A549 (cell line): Measurements from ENCODE around the gene POLR3B. TPM values are rescaled to one million over a fixed set of nuclear protein-coding genes. Genes with fewer than 3 reads are reported as not detected.
A peak's percentile ranks its signal among the peaks of the same experiment; 100 is the strongest.

ENCODE experiments used
- ATAC-seq, 2 experiments: fragments of 200-7000 bp in 1 of 2; fragments of >200 bp in 1 of 2; cut with Nextera tagmentation in 1 of 2; cut with Tn5 transposase in 1 of 2; 3 replicates each; pipeline versions ENCODE4 v1.8.0 to v1.9.1; 2018 to 2020; ENCODE audit warnings: mild to moderate bottlenecking in 1 of 2, moderate library complexity in 1 of 2
- CTCF ChIA-PET: fragments of 300-600 bp; sonication (Branson Sonifier 250); formaldehyde crosslinking; extraction: SDS; loops from one replicate; lab custom pipeline; 2021; ENCODE audit warnings: antibody characterized with exemption, inconsistent platforms; lab: Yijun Ruan, JAX
- POLR2A ChIA-PET: fragments of 350-600 bp; formaldehyde crosslinking; extraction: SDS; loops from one replicate; lab custom pipeline; 2021; ENCODE audit warnings: antibody characterized with exemption, inconsistent platforms; lab: Yijun Ruan, JAX
- DNase-seq, 2 experiments: peaks; one replicate each; pipeline versions ENCODE4 v3.0.0 to v3.0.0-alpha.2; 2011 to 2016; ENCODE audit warnings: low read depth in 1 of 2, low spot score in 1 of 2
- FAIRE-seq: peaks from 2 replicates; lab custom pipeline; 2011; peaks lifted over from hg19 to GRCh38; lab: Jason Lieb, UNC
- H3K27ac ChIP-seq, 2 experiments: fragments of >200 bp; sonication (Bioruptor Twin); formaldehyde crosslinking; 3 replicates each; pipeline ENCODE4 v1.5.1; 2016 to 2017
- H3K4me1 ChIP-seq: fragments of >200 bp; sonication (Bioruptor Twin); formaldehyde crosslinking; 3 replicates; pipeline ENCODE4 v1.6.1; 2016
- H3K4me2 ChIP-seq: fragments of >200 bp; sonication (Bioruptor Twin); formaldehyde crosslinking; 3 replicates; pipeline ENCODE4 v1.6.1; 2016
- H3K4me3 ChIP-seq: fragments of >200 bp; sonication (Bioruptor Twin); formaldehyde crosslinking; 3 replicates; pipeline ENCODE4 v1.5.1; 2016
- H3K9me3 ChIP-seq: fragments of >200 bp; sonication (Bioruptor Twin); formaldehyde crosslinking; 3 replicates; pipeline ENCODE4 v1.6.1; 2016
- CBX8 ChIP-seq: fragments of 200-600 bp; sonication (generic); IDR thresholded peaks from 2 replicates; pipeline ENCODE4 v1.6.1; 2016
- CEBPB ChIP-seq, 2 experiments: fragments of >200 bp in 1 of 2; sonication (Bioruptor Twin) in 1 of 2; formaldehyde crosslinking in 1 of 2; IDR thresholded peaks; 2 replicates each; pipeline ENCODE4 v1.6.1; 2012 to 2016
- CHD4 ChIP-seq: fragments of 200-600 bp; sonication (generic); IDR thresholded peaks from 2 replicates; pipeline ENCODE4 v1.6.1; 2016; ENCODE audit warnings: antibody characterized with exemption, mild to moderate bottlenecking, borderline replicate concordance
- EHF ChIP-seq: fragments of 250-450 bp; sonication (Bioruptor Pico); IDR thresholded peaks from 2 replicates; pipeline ENCODE4 v1.5.0; 2020; ENCODE audit warnings: mild to moderate bottlenecking
- FOSL2 ChIP-seq, 2 experiments: fragments of 450-650 bp in 1 of 2; fragments of >200 bp in 1 of 2; sonication (Bioruptor Twin) in 1 of 2; formaldehyde crosslinking; IDR thresholded peaks; 2 replicates each; pipeline versions ENCODE4 v1.5.0 to v1.6.1; 2016 to 2020; ENCODE audit warnings: mild to moderate bottlenecking in 1 of 2, moderate library complexity in 1 of 2
- FOXS1 ChIP-seq: fragments of 250-450 bp; sonication (Bioruptor Pico); IDR thresholded peaks from 2 replicates; pipeline ENCODE4 v1.5.0; 2020; ENCODE audit warnings: mild to moderate bottlenecking, moderate library complexity
- JUNB ChIP-seq: fragments of >200 bp; sonication (Bioruptor Twin); formaldehyde crosslinking; IDR thresholded peaks from 2 replicates; pipeline ENCODE4 v1.6.1; 2016
- MAFK ChIP-seq: fragments of 450-650 bp; IDR thresholded peaks from 2 replicates; pipeline ENCODE4 v1.6.1; 2014; ENCODE audit not compliant: partially characterized antibody
- MAZ ChIP-seq: fragments of 150-350 bp; IDR thresholded peaks from 2 replicates; pipeline ENCODE4 v1.6.1; 2014; ENCODE audit warnings: antibody characterized with exemption, low read depth, low read length, borderline replicate concordance
- NFE2L2 ChIP-seq: fragments of 150-350 bp; conservative IDR thresholded peaks from 2 replicates; pipeline ENCODE4 v1.6.1; 2014; ENCODE audit warnings: low read length
- NPAS2 ChIP-seq: fragments of 250-450 bp; sonication (Bioruptor Pico); IDR thresholded peaks from 2 replicates; pipeline ENCODE4 v1.8.0; 2022; ENCODE audit warnings: mild to moderate bottlenecking, moderate library complexity, borderline replicate concordance
- POLR2A ChIP-seq: IDR thresholded peaks from 2 replicates; pipeline ENCODE4 v1.6.1; 2012; ENCODE audit warnings: mild to moderate bottlenecking, low read length
- RAD21 ChIP-seq, 2 experiments: fragments of >200 bp in 1 of 2; sonication (Bioruptor Twin) in 1 of 2; formaldehyde crosslinking in 1 of 2; IDR thresholded peaks in 1 of 2; conservative IDR thresholded peaks in 1 of 2; 2 replicates in 1 of 2; 3 replicates in 1 of 2; pipeline ENCODE4 v1.6.1; 2012 to 2018; ENCODE audit warnings: inconsistent platforms in 1 of 2
- RFX5 ChIP-seq: fragments of 450-650 bp; IDR thresholded peaks from 2 replicates; pipeline ENCODE4 v1.7.1; 2014; ENCODE audit warnings: antibody characterized with exemption, mild to moderate bottlenecking, moderate library complexity
- RNF2 ChIP-seq: fragments of 200-600 bp; sonication (generic); IDR thresholded peaks from 2 replicates; pipeline ENCODE4 v1.6.1; 2016; ENCODE audit warnings: low read depth, mild to moderate bottlenecking, antibody characterized with exemption, moderate library complexity, borderline replicate concordance
- TFCP2L1 ChIP-seq: fragments of 250-450 bp; sonication (Bioruptor Pico); IDR thresholded peaks from 2 replicates; pipeline ENCODE4 v1.5.0; 2021; ENCODE audit warnings: mild to moderate bottlenecking
- ZC3H11A ChIP-seq: fragments of 450-650 bp; IDR thresholded peaks from 2 replicates; pipeline ENCODE4 v1.6.1; 2014; ENCODE audit warnings: antibody characterized with exemption, mild to moderate bottlenecking
- ZFP36 ChIP-seq: fragments of 450-650 bp; IDR thresholded peaks from 2 replicates; pipeline ENCODE4 v1.6.1; 2014; ENCODE audit warnings: borderline replicate concordance; ENCODE audit not compliant: partially characterized antibody
- ZNF302 ChIP-seq: fragments of 250-450 bp; sonication (Bioruptor Pico); IDR thresholded peaks from 2 replicates; pipeline ENCODE4 v1.9.0; 2021; ENCODE audit warnings: inconsistent platforms, mild to moderate bottlenecking, moderate library complexity
- WGBS: methylation state at CpG from one replicate; pipeline ENCODE4 v1.1.6; 2017; ENCODE audit errors: missing lambda C conversion rate; 5-methylcytosine and 5-hydroxymethylcytosine counted together
- polyA plus RNA-seq, 4 experiments: library from polyadenylated mRNA; depleted of rRNA in 3 of 4; stranded (reverse); fragments of >200 nt; fragmentation: RNase III in 1 of 4; extraction: RNeasy Plus Mini Kit Qiagen cat#74134 plus additional on column Dnase treatment in 1 of 4; gene quantifications; 2 replicates in 3 of 4; 3 replicates in 1 of 4; pipeline ENCODE4 v1.2.3, GENCODE V29; 2011 to 2017
- TF ChIP-seq, protein P1 (sequence below): fragments of 150-350 bp; IDR thresholded peaks from 2 replicates; pipeline ENCODE4 v1.6.1; 2014; ENCODE audit warnings: low read depth, mild to moderate bottlenecking, low read length
- TF ChIP-seq, protein P2 (sequence below): IDR thresholded peaks from 2 replicates; pipeline ENCODE4 v1.6.1; 2012

Gene POLR3B
- polyA plus RNA-seq, 2 of the 4 experiments (the other 2 are of a cell fraction), result 5.4 to 10.7 TPM

DNA sequence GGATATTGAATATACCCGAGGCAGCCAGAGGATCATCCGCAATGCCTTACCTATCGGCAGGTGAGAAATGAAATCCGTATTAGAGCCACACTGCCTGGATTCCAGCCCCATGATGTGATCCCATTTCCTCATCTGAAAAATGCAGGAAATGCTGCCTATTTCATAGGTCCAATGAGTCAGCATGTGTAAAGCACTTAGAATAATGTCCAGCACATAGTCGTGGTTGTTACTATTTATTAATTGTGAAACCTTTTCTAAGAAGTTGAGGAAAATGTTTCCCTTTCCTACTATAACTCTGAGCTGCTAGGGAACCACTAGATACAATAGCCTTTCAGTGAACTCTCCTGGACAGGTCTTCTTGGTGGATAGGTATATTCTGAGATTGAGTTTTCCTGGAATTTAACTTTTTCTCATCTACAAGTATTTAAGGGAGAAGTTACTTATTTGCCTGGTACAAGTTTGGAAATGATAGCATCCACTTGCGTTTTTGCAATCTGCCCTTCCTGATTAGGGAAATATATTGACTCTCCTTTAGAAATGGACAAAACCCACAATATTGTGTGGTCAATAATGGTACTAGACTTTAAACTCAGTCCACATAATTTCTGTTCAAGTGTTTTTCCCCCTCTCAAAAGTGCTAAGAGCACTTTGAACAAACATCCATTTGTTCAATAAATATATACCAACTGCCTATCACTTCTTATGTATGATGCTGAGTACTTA is 12.2 kb downstream of the POLR3B start:
- WGBS, result 46% methylated on average over 6 of the region's 6 CpGs
- no peak for TF ChIP-seq RAD21 (conservative IDR thresholded peaks at IDR 0.05 in 1 of 2, IDR thresholded peaks at IDR 0.05 in 1 of 2)
- 0 out of 2 replicates have a peak, but pooled peaks have one; percentile 20 for TF ChIP-seq JUNB
- TF ChIP-seq CHD4, result no peak
- no peak for TF ChIP-seq TFCP2L1 (CRISPR knock-in tag)
- no peak for TF ChIP-seq RNF2
- no peak for TF ChIP-seq CBX8
- peak; percentile 67 for TF ChIP-seq MAFK
- TF ChIP-seq CEBPB (IDR thresholded peaks at IDR 0.05), result peak; percentile 34 to 35; a peak in 2 of 4 replicates
- 0 out of 2 replicates have a peak, but pooled peaks have one; percentile 37 for TF ChIP-seq NFE2L2
- TF ChIP-seq FOSL2 (IDR thresholded peaks at IDR 0.05), result no peak
- peak; percentile 68 for TF ChIP-seq FOSL2 (CRISPR knock-in tag; IDR thresholded peaks at IDR 0.05)
- TF ChIP-seq, all 56 proteins: peak for 5

DNA sequence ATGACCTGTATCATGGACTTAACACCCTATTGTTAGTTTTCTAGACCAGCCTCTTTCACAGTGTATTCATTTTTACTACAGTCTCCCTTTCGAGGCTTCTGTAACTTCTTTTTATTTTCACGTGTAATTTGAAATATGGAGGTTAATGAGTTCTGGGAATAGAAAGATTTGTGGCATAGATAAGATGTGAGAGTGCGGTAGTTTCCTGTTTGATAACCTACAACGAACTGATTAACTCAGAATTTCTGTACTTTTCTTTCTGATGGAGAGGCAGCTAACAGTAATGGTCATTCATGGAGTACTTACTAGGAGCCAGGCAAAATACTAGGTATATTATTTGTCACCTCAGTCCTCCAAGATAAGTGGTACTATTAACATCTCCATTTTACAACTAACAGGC is 21.2 kb downstream of the POLR3B start:
- TF ChIP-seq ZNF302 (CRISPR knock-in tag) (no peak), MAZ (no peak), RAD21 (conservative IDR thresholded peaks at IDR 0.05 in 1 of 2, IDR thresholded peaks at IDR 0.05 in 1 of 2) (no peak), RFX5 (no peak), ZC3H11A (no peak), FOXS1 (CRISPR knock-in tag) (no peak), CBX8 (no peak), NPAS2 (CRISPR knock-in tag) (no peak), POLR2A (no peak), EHF (no peak), ZFP36 (no peak), NFE2L2 (no peak)
- TF ChIP-seq, protein P1, sequence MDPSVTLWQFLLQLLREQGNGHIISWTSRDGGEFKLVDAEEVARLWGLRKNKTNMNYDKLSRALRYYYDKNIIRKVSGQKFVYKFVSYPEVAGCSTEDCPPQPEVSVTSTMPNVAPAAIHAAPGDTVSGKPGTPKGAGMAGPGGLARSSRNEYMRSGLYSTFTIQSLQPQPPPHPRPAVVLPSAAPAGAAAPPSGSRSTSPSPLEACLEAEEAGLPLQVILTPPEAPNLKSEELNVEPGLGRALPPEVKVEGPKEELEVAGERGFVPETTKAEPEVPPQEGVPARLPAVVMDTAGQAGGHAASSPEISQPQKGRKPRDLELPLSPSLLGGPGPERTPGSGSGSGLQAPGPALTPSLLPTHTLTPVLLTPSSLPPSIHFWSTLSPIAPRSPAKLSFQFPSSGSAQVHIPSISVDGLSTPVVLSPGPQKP, result no peak
- TF ChIP-seq, protein P2, sequence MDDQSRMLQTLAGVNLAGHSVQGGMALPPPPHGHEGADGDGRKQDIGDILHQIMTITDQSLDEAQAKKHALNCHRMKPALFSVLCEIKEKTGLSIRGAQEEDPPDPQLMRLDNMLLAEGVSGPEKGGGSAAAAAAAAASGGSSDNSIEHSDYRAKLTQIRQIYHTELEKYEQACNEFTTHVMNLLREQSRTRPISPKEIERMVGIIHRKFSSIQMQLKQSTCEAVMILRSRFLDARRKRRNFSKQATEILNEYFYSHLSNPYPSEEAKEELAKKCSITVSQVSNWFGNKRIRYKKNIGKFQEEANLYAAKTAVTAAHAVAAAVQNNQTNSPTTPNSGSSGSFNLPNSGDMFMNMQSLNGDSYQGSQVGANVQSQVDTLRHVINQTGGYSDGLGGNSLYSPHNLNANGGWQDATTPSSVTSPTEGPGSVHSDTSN, result no peak
- Histone ChIP-seq H3K9me3 (peaks cover 4% of the 10 kb centered on the region; the same call in 2 of the 3 replicates), H3K4me2 (no peak overlapping the region), H3K4me1 (no peaks in the 10 kb centered on the region), H3K4me3 (no peak overlapping the region), H3K27ac (no peak overlapping the region)
- ATAC-seq (no peak), FAIRE-seq (no peak), DNase-seq (no peak)
- 90% methylated on average over 4 of the region's 4 CpGs for WGBS
- POLR2A ChIA-PET, result no interaction called here
- CTCF ChIA-PET, result interaction anchor here (0.6 to 3.2 kb wide), 8 partner anchors 9 to 542 kb away, joined by 3 to 14 read pairs (median 6); partner anchors contain the start of gene POLR3B

More for the DNA sequence above, 12.2 kb downstream of the POLR3B start:
- CTCF ChIA-PET, result interaction anchor here (1.8 to 3.7 kb wide), 2 partner anchors 13 to 549 kb away, joined by 7 to 13 read pairs; partner anchors contain the start of gene POLR3B
- ATAC-seq (peak; percentile 80 to 95; a peak in 5 of 6 replicates), FAIRE-seq (peak; percentile 46), DNase-seq (peak in 1 of 2 experiments; percentile 67)
- H3K27ac ChIP-seq, result peak overlapping the region; percentile 52 to 67
- H3K4me1 ChIP-seq, result peaks cover 17% of the 10 kb centered on the region
- H3K4me2 ChIP-seq, result peak overlapping the region; percentile 39
- no peak overlapping the region for H3K4me3 ChIP-seq
- POLR2A ChIA-PET, result interaction anchor here (1.2 kb wide), 1 partner anchor 13 kb away, joined by 5 read pairs; the partner anchor contains the start of gene POLR3B
- no peaks in the 10 kb centered on the region for H3K9me3 ChIP-seq
